Ramos (cell line): ENCODE measurements around the gene HAUS8.
"Not testable (repeated sequence)": the region's sequence is repeated elsewhere in the genome, so short reads cannot be mapped to it uniquely, and the experiment has no call there.

ENCODE experiments used
- in situ Hi-C: fragments of 300-500 bp; cut with MboI; formaldehyde crosslinking; loops from one replicate; pipeline ENCODE4 v1.14.3; 2022; ENCODE audit warnings: low sequenced_read_pairs; ENCODE audit not compliant: unreplicated experiment

Gene HAUS8

GRCh38 chr19:17037966-17038500 lies 37.2 kb downstream of the HAUS8 start:
- in situ Hi-C loops: no loop called here

- in situ Hi-C loops: no loop called here
Measured at GRCh38 chr19:17037184-17037583, 38.1 kb downstream of the HAUS8 start.

- in situ Hi-C loops: no loop called here
Measured at GRCh38 chr19:17036640-17037039, 38.6 kb downstream of the HAUS8 start.

GRCh38 chr19:17035842-17036424 lies 39.3 kb downstream of the HAUS8 start:
- in situ Hi-C loops: no loop called here

- in situ Hi-C loops: no loop called here
Measured at GRCh38 chr19:17031741-17032140, 43.5 kb downstream of the HAUS8 start.

GRCh38 chr19:17027535-17027975 lies 47.7 kb downstream of the HAUS8 start:
- in situ Hi-C loops: no loop called here

GRCh38 chr19:17026706-17027534 lies 48.3 kb downstream of the HAUS8 start, which contains the start of gene CPAMD8:
Gene CPAMD8 (minus strand): TSS chr19:17026810. CDS start chr19:17026642, 168 bp downstream.
- in situ Hi-C loops: no loop called here

GRCh38 chr19:17025991-17026658 lies 49.1 kb downstream of the HAUS8 start:
- in situ Hi-C loops: no loop called here

- in situ Hi-C loops: no loop called here
Measured at GRCh38 chr19:17025361-17025760, 49.9 kb downstream of the HAUS8 start.

GRCh38 chr19:17024941-17025340 lies 50.3 kb downstream of the HAUS8 start:
- in situ Hi-C loops: not testable (repeated sequence)

GRCh38 chr19:17023805-17024204 lies 51.4 kb downstream of the HAUS8 start:
- in situ Hi-C loops: no loop called here

- in situ Hi-C loops: no loop called here
Measured at GRCh38 chr19:17022738-17023137, 52.5 kb downstream of the HAUS8 start.

- in situ Hi-C loops: no loop called here
Measured at GRCh38 chr19:17021793-17022590, 53.3 kb downstream of the HAUS8 start.

GRCh38 chr19:17021328-17021727 lies 53.9 kb downstream of the HAUS8 start:
- in situ Hi-C loops: no loop called here

GRCh38 chr19:17020823-17021222 lies 54.4 kb downstream of the HAUS8 start:
- in situ Hi-C loops: no loop called here

GRCh38 chr19:17020385-17020784 lies 54.9 kb downstream of the HAUS8 start:
- in situ Hi-C loops: no loop called here

GRCh38 chr19:17014212-17014861 lies 60.9 kb downstream of the HAUS8 start:
- in situ Hi-C loops: not testable (repeated sequence)

- in situ Hi-C loops: no loop called here
Measured at GRCh38 chr19:17011485-17011884, 63.8 kb downstream of the HAUS8 start.

GRCh38 chr19:17006579-17006978 lies 68.7 kb downstream of the HAUS8 start:
- in situ Hi-C loops: no loop called here

- in situ Hi-C loops: no loop called here
Measured at GRCh38 chr19:17005000-17005399, 70.3 kb downstream of the HAUS8 start.
